ENCODE data around the gene ATP5IF1.

The ATP5IF1 gene

DNA sequence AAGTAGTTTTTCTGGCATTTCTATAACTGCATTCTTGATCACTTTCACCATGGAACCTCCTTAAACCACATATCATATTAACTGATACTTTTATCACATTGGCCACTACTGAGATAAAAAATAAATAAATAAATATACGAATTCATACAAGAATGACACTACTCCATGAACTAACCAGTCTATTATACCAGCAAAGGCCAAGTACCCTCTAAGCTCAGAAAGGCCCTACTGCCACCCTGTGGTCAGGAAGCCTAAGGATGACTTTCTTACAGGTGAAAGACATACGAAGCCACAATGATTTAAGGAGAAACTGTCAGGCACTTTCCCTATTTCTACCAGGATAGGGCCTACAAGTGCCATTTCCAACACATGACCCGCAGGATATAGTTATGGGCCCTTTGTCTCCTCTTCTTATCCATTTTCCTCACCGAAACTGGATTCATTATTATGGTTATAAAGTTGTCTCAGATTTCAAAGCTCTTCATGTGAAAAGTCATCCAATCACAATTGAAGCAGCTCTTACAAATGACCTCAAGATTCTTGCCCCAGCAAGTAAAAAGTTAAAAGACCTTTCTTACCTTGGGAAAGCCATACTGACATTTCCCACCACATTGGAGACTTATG is 27.0 kb upstream of the ATP5IF1 start:
- TF ChIP-seq, protein P1, sequence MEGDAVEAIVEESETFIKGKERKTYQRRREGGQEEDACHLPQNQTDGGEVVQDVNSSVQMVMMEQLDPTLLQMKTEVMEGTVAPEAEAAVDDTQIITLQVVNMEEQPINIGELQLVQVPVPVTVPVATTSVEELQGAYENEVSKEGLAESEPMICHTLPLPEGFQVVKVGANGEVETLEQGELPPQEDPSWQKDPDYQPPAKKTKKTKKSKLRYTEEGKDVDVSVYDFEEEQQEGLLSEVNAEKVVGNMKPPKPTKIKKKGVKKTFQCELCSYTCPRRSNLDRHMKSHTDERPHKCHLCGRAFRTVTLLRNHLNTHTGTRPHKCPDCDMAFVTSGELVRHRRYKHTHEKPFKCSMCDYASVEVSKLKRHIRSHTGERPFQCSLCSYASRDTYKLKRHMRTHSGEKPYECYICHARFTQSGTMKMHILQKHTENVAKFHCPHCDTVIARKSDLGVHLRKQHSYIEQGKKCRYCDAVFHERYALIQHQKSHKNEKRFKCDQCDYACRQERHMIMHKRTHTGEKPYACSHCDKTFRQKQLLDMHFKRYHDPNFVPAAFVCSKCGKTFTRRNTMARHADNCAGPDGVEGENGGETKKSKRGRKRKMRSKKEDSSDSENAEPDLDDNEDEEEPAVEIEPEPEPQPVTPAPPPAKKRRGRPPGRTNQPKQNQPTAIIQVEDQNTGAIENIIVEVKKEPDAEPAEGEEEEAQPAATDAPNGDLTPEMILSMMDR (conservative IDR thresholded peaks at IDR 0.05; ENCODE audit: low read depth), result peak; percentile 72
- POLR2A ChIA-PET (ENCODE audit: low non-redundant PET), result no interaction called here
- CTCF ChIA-PET, result interaction anchor here (0.6 to 1.8 kb wide), 16 partner anchors 9 to 242 kb away, joined by 3 to 31 read pairs (median 4); partner anchors contain the start of gene EYA3
- DNase-seq (ENCODE audit: low spot score), result peak; percentile 58
- H3K27ac ChIP-seq, result no peak overlapping the region

DNA sequence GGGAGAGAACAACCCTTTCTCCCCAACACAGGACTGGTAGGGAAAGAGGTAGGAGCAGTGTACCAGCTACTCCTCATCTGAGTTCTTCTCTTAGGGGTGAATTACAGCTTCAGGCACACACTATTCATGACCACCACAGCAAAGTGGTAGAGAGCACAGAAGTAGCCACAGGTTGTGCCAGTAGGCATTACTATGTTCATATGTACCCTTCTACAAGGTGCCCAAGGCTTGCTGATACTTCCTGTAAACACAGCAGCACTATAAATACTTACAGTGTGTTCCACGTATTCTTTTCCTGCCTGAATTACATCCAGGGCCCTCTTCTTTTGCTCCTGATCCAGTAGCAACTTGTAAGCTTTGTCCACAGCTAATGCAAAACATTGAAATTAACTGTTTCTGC is 26.2 kb upstream of the ATP5IF1 start:
- no peak overlapping the region for H3K27ac ChIP-seq
- ChIA-PET POLR2A (ENCODE audit: low non-redundant PET) (no interaction called here), CTCF (interaction anchor here (0.6 to 1.8 kb wide), 10 partner anchors 13 to 242 kb away, joined by 3 to 31 read pairs (median 4); partner anchors contain the start of gene EYA3)
- TF ChIP-seq, protein P1 (conservative IDR thresholded peaks at IDR 0.05; ENCODE audit: low read depth), result no peak
- DNase-seq (ENCODE audit: low spot score), result no peak

DNA sequence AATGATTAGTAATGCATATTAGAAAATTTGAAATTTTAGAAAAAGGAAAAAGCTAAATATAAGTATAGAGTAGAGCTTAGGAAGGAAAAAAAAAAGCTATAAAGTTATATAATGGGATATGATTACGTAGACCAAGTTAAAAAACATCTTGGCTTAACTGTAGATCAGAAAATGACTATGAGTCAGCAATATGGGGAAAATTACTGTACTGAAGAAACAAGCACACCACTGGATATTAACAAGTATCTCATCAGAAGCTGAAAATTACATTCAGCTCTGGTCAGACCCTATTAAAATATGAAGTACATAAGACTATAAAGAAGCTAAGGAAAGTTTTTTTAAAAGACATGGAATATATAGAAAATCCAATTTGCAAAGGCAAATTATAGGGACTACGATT is 22.6 kb upstream of the ATP5IF1 start:
- TF ChIP-seq, protein P1 (conservative IDR thresholded peaks at IDR 0.05; ENCODE audit: low read depth), result no peak
- POLR2A ChIA-PET (ENCODE audit: low non-redundant PET), result no interaction called here
- CTCF ChIA-PET, result interaction anchor here (0.5 to 3.2 kb wide), 3 partner anchors 35 to 355 kb away, joined by 3 to 13 read pairs (median 4); no protein-coding TSS in a partner anchor
- DNase-seq (ENCODE audit: low spot score), result no peak
- no peak overlapping the region for H3K27ac ChIP-seq

DNA sequence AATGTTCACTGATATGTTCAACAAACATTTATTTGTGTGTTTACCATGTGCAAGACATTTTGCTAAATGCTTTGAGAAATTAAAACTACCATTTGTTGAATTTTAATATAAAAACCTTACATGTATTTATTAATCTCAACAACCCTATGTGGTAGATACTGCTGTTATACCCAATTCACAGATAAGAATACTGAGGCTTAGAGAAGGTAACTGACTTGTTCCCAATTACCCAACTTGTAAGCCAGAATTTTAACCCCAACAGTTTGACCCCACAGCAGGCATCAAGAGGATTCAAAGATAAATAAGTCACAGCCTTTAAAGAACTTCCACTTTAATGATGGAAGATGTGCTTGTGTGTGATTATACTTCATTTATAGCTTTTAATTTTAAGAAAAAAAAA is 6.8 kb upstream of the ATP5IF1 start:
- TF ChIP-seq, protein P1 (conservative IDR thresholded peaks at IDR 0.05; ENCODE audit: low read depth), result no peak
- ChIA-PET POLR2A (ENCODE audit: low non-redundant PET) (no interaction called here), CTCF (no interaction called here)
- H3K27ac ChIP-seq, result no peak overlapping the region
- no peak for DNase-seq (ENCODE audit: low spot score)

DNA sequence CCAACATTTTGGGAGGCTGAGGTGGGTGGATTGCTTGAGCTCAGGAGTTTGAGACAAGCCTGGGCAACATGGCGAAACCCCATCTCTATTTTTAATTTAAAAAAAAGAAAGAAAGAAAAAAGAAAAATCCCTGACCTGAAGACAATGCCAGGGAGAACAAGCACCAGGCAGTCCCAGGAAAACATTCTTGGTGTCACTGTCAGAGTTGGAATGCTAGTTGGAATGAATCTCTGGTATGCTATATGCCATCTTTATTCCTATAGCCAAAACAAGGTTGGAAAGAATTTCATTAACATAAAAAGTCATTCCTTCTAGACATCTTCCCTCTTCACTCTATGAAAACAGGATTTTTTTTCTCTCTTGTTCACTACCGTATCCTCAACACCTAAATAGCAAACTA is 5.9 kb upstream of the ATP5IF1 start:
- TF ChIP-seq, protein P1 (conservative IDR thresholded peaks at IDR 0.05; ENCODE audit: low read depth), result no peak
- CTCF ChIA-PET, result no interaction called here
- H3K27ac ChIP-seq, result no peak overlapping the region; the same call in 1 of the 2 replicates
- no peak for DNase-seq (ENCODE audit: low spot score)
- POLR2A ChIA-PET (ENCODE audit: low non-redundant PET), result no interaction called here

DNA sequence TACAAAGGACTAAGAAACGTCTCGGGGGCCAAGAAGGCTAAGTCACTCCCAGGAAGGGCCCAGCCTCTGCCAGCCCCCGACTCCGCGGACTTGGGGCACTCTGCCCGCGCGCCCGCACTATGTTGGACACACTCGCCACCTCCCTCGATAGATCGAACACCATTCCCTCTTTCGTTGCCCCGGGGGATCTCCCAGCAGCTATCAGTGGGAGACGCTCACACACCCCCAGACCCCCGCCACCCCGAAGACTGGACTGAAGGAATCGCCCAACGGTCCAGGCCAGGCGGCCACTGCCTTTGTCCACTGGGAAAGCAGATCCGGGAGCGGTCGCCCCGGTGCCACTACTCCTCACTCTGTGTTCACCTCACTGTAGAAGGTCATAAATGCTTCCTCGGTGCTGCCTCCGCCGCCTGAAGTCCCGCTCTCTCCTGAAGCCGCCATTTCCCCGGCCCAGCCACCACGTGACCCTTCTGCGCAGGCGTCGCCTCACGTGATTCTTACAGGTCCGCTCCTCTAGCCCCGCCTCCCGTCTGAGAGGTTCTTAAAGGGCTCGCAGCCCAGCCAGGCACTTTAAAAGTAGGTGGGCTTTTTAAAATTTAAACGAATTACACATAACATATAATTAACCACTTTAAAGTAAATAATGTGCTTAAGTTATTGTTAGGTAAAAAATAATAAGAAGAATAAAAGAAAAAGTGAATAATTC is 3.2 kb upstream of the ATP5IF1 start, which contains the start of gene DNAJC8:
Gene DNAJC8, minus strand, starts transcription at position 472 of the 706 bp plus-strand sequence. Its CDS starts 31 bp downstream, at position 441.
- CTCF ChIA-PET, result interaction anchor here (0.6 to 2.4 kb wide), 2 partner anchors 16 to 488 kb away, joined by 3 to 12 read pairs; no protein-coding TSS in a partner anchor
- TF ChIP-seq, protein P1 (conservative IDR thresholded peaks at IDR 0.05; ENCODE audit: low read depth), result no peak
- POLR2A ChIA-PET (ENCODE audit: low non-redundant PET), result no interaction called here
- peak within 1 kb of the TSS; percentile 85 for H3K27ac ChIP-seq
- peak; percentile 90 for DNase-seq (ENCODE audit: low spot score)
